GM18517 (cell line): ENCODE data around the gene GALNT16.
"Not testable (repeated sequence)": the region's sequence is repeated elsewhere in the genome, so short reads cannot be mapped to it uniquely, and the experiment has no call there.

ENCODE experiments used
- ATAC-seq: cut with Tn5 transposase; IDR thresholded peaks from one replicate; pipeline ENCODE4 v1.9.1; 2021; ENCODE audit warnings: mild to moderate bottlenecking, moderate library complexity; ENCODE audit not compliant: unreplicated experiment

GALNT16 gene

GRCh38 chr14:69284170-69284569 is 24.2 kb downstream of the GALNT16 start:
- ATAC-seq: no peak

- ATAC-seq: no peak
These were observed 25.8 kb downstream of the GALNT16 start for GRCh38 chr14:69285661-69286255.

GRCh38 chr14:69287098-69288010 is 27.4 kb downstream of the GALNT16 start:
- ATAC-seq: no peak

GRCh38 chr14:69288011-69288771 is 28.2 kb downstream of the GALNT16 start:
- no peak for ATAC-seq

GRCh38 chr14:69288956-69289705 is 29.2 kb downstream of the GALNT16 start:
- no peak for ATAC-seq

DNA sequence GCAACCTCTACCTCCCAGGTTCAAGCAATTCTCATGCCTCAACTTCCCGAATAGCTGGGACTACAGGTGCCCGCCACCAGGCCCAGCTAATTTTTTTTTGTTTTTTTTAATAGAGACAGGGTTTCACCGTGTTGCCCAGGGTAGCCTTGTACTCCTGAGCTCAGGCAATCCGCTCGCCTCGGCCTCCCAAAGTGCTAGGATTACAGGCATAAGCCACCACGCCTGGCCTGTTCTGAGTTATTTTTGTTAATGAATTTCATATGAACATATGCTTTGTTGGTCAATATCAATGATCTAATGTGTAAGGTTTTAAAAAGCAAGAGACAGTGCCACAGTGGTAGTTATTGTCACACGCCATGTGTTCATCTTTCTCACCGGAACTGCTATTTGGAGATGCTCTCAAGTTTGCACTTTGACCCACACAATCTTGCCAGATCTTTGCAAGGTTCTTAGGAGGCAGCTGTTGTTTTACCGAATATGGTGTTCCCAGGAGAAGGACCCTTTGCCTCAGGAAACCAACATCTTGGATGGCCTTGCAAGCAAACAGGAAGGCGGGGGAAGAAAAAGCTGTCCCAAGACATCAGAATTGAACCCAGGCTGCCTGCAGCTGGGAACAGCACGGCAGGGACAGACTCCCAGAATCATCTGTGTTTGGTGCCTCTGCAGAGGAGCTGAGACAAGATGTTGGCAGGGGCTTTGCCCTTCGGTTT is 30.0 kb downstream of the GALNT16 start:
- ATAC-seq: no peak

- ATAC-seq: not testable (repeated sequence)
These were observed 30.9 kb downstream of the GALNT16 start for GRCh38 chr14:69290881-69291280.

DNA sequence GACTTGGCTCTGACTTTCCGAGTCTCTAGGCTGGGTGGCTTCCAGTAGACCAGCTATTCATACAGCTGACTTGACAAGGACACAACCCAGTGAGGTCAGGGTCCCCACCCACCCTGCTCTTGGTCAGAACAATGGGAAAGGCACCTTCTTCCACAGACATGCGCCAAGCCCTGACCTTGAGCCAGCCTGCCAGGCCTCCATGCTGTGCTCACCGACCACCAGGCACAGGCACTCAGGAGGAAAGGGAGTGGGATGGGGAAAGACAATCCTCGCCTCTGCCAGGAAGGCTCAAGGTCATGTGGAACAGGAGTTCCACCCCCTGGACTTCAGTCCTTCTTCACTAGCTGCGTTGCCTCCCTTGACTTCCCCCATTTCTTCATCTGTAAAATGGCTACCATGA is 31.4 kb downstream of the GALNT16 start:
- no peak for ATAC-seq

DNA sequence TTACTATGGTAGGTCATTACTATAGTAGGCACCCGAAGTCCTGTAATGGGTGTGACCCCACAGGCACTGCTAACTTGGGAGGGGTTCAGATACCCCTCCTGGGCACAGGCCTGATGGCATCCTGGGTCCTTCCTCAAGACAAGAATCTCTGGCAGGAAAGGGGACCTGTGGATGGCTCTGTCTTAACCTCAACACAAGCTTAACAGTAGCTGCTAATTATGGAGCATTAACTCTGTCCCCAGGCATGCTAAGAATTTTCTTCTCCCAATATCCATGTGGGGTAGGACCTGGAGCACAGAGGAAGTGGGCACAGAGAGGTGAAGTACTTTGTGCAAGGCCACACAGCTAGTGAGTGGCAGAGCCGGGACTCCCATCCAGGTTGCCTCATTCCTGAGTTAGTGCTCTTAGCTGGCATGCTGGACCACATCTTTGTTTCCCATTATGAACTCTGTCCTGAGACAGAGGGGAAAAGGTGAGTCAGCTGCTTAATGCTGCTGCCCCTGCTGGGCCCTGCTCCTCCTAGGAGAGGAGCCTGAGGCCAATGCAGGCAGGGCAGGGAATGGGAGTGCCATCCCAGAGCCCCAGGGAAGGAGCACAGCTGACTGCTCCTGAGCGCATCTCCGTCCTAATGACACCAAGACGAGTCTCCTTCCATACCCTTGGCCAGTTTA is 32.1 kb downstream of the GALNT16 start:
- no peak for ATAC-seq

DNA sequence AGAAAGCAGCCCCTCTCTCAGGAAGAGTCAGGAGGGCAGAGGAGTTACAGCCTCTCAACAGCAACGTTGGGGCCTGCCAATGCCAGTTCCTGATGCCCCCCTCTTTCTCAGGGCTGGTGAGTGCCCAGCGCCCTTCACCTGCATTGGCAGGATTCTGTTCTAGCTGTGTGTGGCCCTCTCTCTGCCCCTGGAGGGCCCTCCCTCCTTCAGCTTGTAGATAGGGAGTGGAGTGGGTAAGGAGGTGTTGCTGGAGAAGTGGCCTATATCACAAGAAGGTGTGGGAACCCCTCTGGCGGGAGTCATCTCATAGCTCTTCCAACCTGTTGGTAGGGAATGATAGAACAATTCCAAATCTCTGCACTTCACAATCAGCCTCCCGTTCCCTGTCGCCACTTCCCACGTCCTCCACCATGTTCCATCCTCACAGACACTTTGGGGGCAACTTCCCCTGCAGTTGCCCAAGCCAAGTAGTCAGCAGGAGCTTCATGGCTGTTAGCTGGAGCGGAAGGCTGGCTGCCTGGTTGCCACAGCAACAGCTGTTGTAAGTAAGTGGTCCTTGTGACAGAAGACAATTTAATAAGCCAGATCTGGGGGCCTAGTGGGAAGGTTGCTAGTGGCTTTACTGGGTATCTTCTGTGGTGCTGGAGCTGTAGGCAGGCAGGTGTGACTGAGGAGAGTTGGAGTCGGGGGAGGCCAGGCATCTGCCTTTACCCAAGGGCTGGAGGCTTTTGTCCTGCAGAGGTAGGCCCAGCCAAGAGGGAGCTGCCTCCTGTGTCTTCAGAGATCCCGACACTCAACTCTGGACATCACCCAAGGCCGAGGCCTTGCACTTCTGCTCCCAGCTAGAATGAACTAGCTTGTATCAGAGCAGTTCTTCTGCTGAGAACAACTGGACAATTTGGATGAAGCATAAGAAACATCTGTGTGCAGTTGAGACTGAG is 38.4 kb downstream of the GALNT16 start:
- ATAC-seq: no peak

- no peak for ATAC-seq
These were observed 39.5 kb downstream of the GALNT16 start for GRCh38 chr14:69299286-69300035.

GRCh38 chr14:69300601-69301221 is 40.8 kb downstream of the GALNT16 start:
- no peak for ATAC-seq

DNA sequence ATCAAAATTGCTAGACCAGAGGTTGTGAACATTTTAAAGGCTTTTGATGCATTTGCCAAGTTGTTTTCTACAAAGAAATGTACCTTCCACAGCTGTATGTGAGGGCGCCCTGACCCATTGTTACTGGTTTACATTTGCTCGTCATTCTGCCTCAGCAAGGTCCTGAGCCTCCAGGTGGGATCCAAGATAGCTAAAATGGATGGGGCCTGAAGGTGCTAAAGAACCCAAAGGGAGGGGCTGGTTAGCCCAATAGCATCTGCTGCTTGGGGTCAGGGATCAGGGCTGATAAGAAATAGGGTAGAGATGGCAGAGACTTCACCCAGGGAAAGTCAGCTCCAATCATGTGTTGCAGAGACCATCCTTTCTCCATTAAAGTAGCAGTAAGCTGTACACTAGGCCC is 43.1 kb downstream of the GALNT16 start:
- ATAC-seq: no peak

- no peak for ATAC-seq
These were observed 52.6 kb downstream of the GALNT16 start for GRCh38 chr14:69312608-69313007.

- ATAC-seq: no peak
These were observed 53.2 kb downstream of the GALNT16 start for GRCh38 chr14:69313176-69313575.

GRCh38 chr14:69314327-69314726 is 54.4 kb downstream of the GALNT16 start:
- ATAC-seq: no peak

DNA sequence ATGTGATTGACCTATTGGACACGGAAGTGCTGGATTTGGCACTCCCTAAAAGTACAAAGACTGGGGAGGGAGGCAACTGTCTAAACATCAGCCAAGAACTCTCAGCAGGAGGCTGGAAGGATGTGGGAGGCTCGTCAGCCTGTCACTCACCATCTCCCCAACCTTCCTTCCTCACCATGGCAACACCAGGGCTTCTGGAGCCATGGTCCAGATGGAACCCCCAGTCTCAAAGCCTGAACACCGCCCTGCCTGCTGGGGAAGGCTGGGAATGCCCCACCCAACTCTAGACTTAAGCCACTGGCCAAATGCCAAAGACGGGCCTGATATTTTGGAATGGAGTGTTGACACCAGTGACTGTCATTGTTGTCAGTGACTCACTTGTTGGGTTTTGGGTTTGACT is 55.3 kb downstream of the GALNT16 start:
- ATAC-seq: no peak
